Osteoblast (primary cell): Measurements from ENCODE around the gene RRP1. TPM values are rescaled to one million over a fixed set of nuclear protein-coding genes. Genes with fewer than 3 reads are reported as not detected.

Experiments
- DNase-seq: peaks from one replicate; pipeline ENCODE4 v3.0.0; 2011; ENCODE audit warnings: low spot score, mixed read lengths; ENCODE audit not compliant: insufficient read length; ENCODE audit errors: missing footprints
- H2AFZ ChIP-seq: 2 replicates; pipeline ENCODE4 v1.6.0; 2011; ENCODE audit warnings: mild to moderate bottlenecking, low read length
- H3K27ac ChIP-seq: 2 replicates; pipeline ENCODE4 v1.5.1; 2011; ENCODE audit warnings: mild to moderate bottlenecking, low read depth, low read length, moderate library complexity
- H3K27me3 ChIP-seq: 2 replicates; pipeline ENCODE4 v1.6.0; 2012; ENCODE audit warnings: mild to moderate bottlenecking, control low read depth, inconsistent platforms, low read length, moderate library complexity; ENCODE audit not compliant: insufficient read depth
- H3K36me3 ChIP-seq: 2 replicates; pipeline ENCODE4 v1.5.1; 2011; ENCODE audit warnings: mild to moderate bottlenecking, low read length, control low read depth, moderate library complexity; ENCODE audit not compliant: insufficient read depth
- H3K4me1 ChIP-seq: 2 replicates; pipeline ENCODE4 v1.5.1; 2011; ENCODE audit warnings: mild to moderate bottlenecking, low read length, control low read depth, moderate library complexity; ENCODE audit not compliant: insufficient read depth
- H3K4me2 ChIP-seq: 2 replicates; pipeline ENCODE4 v1.6.0; 2011; ENCODE audit warnings: mild to moderate bottlenecking, low read length; ENCODE audit not compliant: insufficient read depth
- H3K4me3 ChIP-seq: fragments of 200-600 bp; sonication (generic); 3 replicates; pipeline ENCODE4 v1.5.1; 2012; ENCODE audit warnings: mild to moderate bottlenecking, low read length, inconsistent platforms; ENCODE audit not compliant: insufficient read depth
- H3K79me2 ChIP-seq: 2 replicates; pipeline ENCODE4 v1.6.0; 2012; ENCODE audit warnings: mild to moderate bottlenecking, low read length, control low read depth, inconsistent platforms; ENCODE audit not compliant: insufficient read depth
- H3K9me3 ChIP-seq: 2 replicates; pipeline ENCODE4 v1.5.1; 2011; ENCODE audit warnings: low read depth, low read length, control low read depth
- H4K20me1 ChIP-seq: 2 replicates; pipeline ENCODE4 v1.6.0; 2012; ENCODE audit warnings: mild to moderate bottlenecking, low read length, control low read depth; ENCODE audit not compliant: insufficient read depth
- CTCF ChIP-seq: IDR thresholded peaks from 2 replicates; pipeline ENCODE4 v1.5.1; 2011; ENCODE audit warnings: mild to moderate bottlenecking, low read depth, low read length, moderate library complexity; ENCODE audit errors: extremely low read depth
- total RNA-seq: library from RNA; depleted of rRNA; stranded (reverse); fragments of >200 nt; gene quantifications from 2 replicates; pipeline ENCODE4 v1.2.3, GENCODE V29; 2012

The RRP1 gene
- total RNA-seq, 1 donor, result 18.5 TPM

DNA sequence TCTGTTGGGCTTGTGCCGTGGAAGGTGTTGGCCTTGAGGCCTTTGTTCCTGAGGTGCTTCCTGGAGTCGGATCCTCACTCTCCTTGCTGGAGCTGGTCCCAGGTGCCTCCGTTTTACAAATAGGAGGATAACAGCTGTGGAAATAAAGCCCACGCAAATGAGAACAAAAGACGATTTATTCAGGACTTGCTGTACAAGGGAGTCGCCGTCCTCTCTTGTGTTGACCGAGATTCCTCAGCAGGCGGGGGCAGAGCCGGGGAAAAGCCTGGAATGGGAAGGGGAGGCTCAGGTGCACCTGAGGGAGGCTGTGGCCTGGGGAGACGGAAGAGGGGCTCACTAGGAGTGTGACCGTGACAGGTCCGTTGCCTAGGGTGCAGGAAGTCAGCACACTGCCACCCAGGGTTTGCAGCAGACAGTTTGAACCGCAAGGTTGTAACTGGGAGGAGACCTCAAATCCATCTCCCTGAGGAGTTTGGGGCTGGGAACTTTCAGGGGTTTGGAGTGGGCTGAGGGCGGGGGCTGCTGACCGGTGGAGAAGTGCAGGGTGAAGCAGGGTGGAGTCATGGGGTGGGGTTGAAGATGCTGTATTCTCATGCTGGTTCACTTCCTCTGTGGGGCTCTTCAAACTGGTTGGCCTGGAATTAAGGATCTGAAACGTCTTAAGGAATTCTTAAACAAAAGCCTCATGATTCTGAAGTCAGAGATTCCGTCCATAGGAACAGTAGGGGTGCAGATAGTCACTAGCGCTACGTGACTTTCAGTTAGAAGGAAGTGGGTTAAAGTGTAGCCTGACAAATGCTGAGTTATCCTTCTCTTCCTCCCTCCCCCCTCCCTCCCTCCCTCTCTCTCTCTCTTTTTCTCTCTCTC, 10.7 kb upstream of the RRP1 start:
- no peak for TF ChIP-seq CTCF
- Histone ChIP-seq H3K27me3 (no peaks in the 10 kb centered on the region), H3K27ac (no peak overlapping the region), H4K20me1 (peaks cover 10% of the 10 kb centered on the region), H3K79me2 (peaks cover 23% of the 10 kb centered on the region), H3K36me3 (no peaks in the 10 kb centered on the region), H3K9me3 (no peaks in the 10 kb centered on the region), H3K4me1 (peaks cover 8% of the 10 kb centered on the region), H2AFZ (peak overlapping the region; percentile 28), H3K4me3 (no peak overlapping the region), H3K4me2 (no peak overlapping the region)
- no peak for DNase-seq

DNA sequence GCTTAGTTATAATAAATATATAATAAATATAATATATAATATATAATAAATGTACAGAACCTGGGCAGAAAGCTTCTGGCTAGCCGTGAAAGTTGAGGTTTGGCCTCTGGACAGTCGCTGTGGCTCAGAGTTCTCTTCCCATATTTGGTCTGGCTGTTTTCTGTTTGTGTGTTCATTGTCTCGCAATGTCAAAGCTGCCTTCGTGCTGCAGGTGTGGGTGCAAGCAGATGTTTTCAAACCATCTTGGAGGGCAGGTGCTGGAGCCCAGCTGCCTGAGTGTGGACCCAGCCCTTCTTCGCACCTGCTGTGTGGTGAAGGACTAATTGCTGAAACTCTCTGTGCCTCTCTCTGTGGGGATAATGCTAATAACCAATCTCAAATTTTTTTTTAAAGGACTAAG, 9.7 kb upstream of the RRP1 start:
- no peak for TF ChIP-seq CTCF
- Histone ChIP-seq H3K4me2 (no peak overlapping the region), H2AFZ (no peak overlapping the region), H3K9me3 (no peaks in the 10 kb centered on the region), H3K36me3 (no peaks in the 10 kb centered on the region), H3K4me3 (no peak overlapping the region), H3K27me3 (no peaks in the 10 kb centered on the region), H4K20me1 (peaks cover 7% of the 10 kb centered on the region), H3K4me1 (peaks cover 8% of the 10 kb centered on the region), H3K27ac (no peak overlapping the region), H3K79me2 (peaks cover 15% of the 10 kb centered on the region)
- DNase-seq, result no peak

GRCh38 chr21:43781846-43782245, 7.5 kb upstream of the RRP1 start:
- Histone ChIP-seq H3K27ac (no peak overlapping the region), H3K27me3 (no peaks in the 10 kb centered on the region), H3K4me3 (no peak overlapping the region), H2AFZ (no peak overlapping the region), H3K9me3 (no peaks in the 10 kb centered on the region), H3K36me3 (no peaks in the 10 kb centered on the region), H3K4me2 (no peak overlapping the region), H4K20me1 (no peaks in the 10 kb centered on the region), H3K4me1 (no peaks in the 10 kb centered on the region), H3K79me2 (no peaks in the 10 kb centered on the region)
- TF ChIP-seq CTCF, result no peak
- no peak for DNase-seq

DNA sequence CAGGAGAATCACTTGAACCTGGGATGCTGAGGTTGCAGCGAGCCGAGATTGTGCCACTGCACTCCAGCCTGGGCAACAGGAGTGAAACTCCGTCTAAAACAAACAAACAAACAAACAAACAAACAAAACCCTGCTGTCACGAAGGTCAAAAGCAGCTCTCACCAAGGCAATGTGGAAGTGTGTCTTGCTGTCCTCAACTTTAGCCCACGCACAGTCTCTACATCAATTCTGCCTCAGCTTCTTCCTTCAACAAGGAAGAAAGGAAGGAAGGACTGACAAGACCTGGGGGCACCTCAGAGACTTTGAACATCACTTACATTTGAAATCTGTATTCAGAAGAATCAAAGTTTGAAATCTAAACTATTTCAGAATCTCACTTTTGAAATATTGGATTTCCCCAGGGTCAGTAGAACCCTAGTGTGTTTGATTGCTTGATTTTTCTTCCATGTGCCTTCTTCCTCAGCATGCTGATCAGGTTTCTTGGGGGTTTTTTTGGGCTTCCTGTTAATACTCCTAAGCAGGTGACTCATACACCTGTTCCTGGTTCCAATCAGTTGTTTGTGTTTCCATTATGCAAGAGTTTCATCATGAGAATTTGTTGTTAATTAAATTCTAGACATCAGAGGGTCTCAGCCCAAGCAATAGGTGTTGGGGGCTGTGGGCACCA, 6.8 kb upstream of the RRP1 start:
- H3K79me2 ChIP-seq, result no peaks in the 10 kb centered on the region
- no peak overlapping the region for H3K4me3 ChIP-seq
- H3K4me1 ChIP-seq, result no peaks in the 10 kb centered on the region
- H3K9me3 ChIP-seq, result no peaks in the 10 kb centered on the region
- no peak overlapping the region for H3K27ac ChIP-seq
- DNase-seq, result no peak
- no peaks in the 10 kb centered on the region for H3K36me3 ChIP-seq
- H2AFZ ChIP-seq, result no peak overlapping the region
- no peaks in the 10 kb centered on the region for H4K20me1 ChIP-seq
- H3K27me3 ChIP-seq, result no peaks in the 10 kb centered on the region
- H3K4me2 ChIP-seq, result no peak overlapping the region
- TF ChIP-seq CTCF, result no peak
